Lung (tissue), 12 donors: ENCODE results near the gene CKAP5. TPM values are rescaled to one million over a fixed set of nuclear protein-coding genes. Genes with fewer than 3 reads are reported as not detected.
A peak's percentile ranks its signal among the peaks of the same experiment; 100 is the strongest.
"Not testable (repeated sequence)": the region's sequence is repeated elsewhere in the genome, so short reads cannot be mapped to it uniquely, and the experiment has no call there.

Experiments
- ATAC-seq: fragments of 200-7000 bp; cut with Tn5 transposase; one replicate; pipeline ENCODE4 v1.9.1; 2020; ENCODE audit warnings: moderate number of reproducible peaks; ENCODE audit not compliant: insufficient read depth, low FRiP score
- DNase-seq, 3 donors: peaks; one replicate each; pipeline ENCODE4 v3.0.0-alpha.2; 2013 to 2017
- H3K27ac ChIP-seq, 2 donors: one replicate each; pipeline ENCODE4 v1.5.1; 2013; ENCODE audit warnings: mild to moderate bottlenecking in 2 of 2, moderate library complexity in 2 of 2, control low read depth in 1 of 2, inconsistent platforms in 1 of 2, low read depth in 1 of 2, low read length in 1 of 2
- H3K27me3 ChIP-seq, 3 donors: one replicate each; pipeline ENCODE4 v1.5.1; 2013; ENCODE audit warnings: low read length in 2 of 3; ENCODE audit not compliant: control insufficient read depth in 3 of 3, insufficient read depth in 3 of 3
- H3K36me3 ChIP-seq, 4 donors: one replicate each; pipeline ENCODE4 v1.5.1; 2013; ENCODE audit warnings: low read length in 4 of 4, mild to moderate bottlenecking in 1 of 4, moderate library complexity in 1 of 4; ENCODE audit not compliant: control insufficient read depth in 4 of 4, insufficient read depth in 4 of 4
- H3K4me1 ChIP-seq, 5 donors: one replicate each; pipeline ENCODE4 v1.5.1; 2013; ENCODE audit warnings: low read length in 5 of 5, mild to moderate bottlenecking in 2 of 5, moderate library complexity in 1 of 5; ENCODE audit not compliant: control insufficient read depth in 5 of 5, insufficient read depth in 5 of 5
- H3K4me3 ChIP-seq: one replicate; pipeline ENCODE4 v1.5.1; 2013; ENCODE audit warnings: mild to moderate bottlenecking, control low read depth, moderate library complexity
- H3K9ac ChIP-seq, 2 donors: one replicate each; pipeline ENCODE4 v1.5.1; 2013; ENCODE audit warnings: low read length in 2 of 2, control low read depth in 1 of 2; ENCODE audit not compliant: insufficient read depth in 1 of 2
- H3K9me3 ChIP-seq, 4 donors: one replicate each; pipeline ENCODE4 v1.5.1; 2013; ENCODE audit warnings: low read length in 3 of 4, mild to moderate bottlenecking in 1 of 4, moderate library complexity in 1 of 4; ENCODE audit not compliant: control insufficient read depth in 4 of 4, insufficient read depth in 3 of 4
- WGBS, 2 donors: extraction: QIAGEN DNeasy Blood & Tissue Kit; methylation state at CpG; one replicate each; pipeline ENCODE4 v1.1.7; 2013; 5-methylcytosine and 5-hydroxymethylcytosine counted together
- polyA plus RNA-seq, 2 donors: library from polyadenylated mRNA; stranded (reverse); fragments of 200-250 nt; gene quantifications; one replicate each; pipeline ENCODE4 v1.2.1, GENCODE V29; 2013
- total RNA-seq, 2 donors: library from RNA; depleted of rRNA in 1 of 2; stranded (reverse); fragments of >200 nt in 1 of 2; gene quantifications; one replicate each; pipeline ENCODE4 v1.2.1, GENCODE V29; 2014 to 2021
- TF ChIP-seq, protein P1 (sequence below): IDR thresholded peaks from 2 replicates; pipeline ENCODE4 v1.5.1; 2012; ENCODE audit warnings: mild to moderate bottlenecking; ENCODE audit errors: control extremely low read depth, extremely low read depth
- donor health status: control.
- donor health status: control.
- donor health status: Bipolar disorder and iron deficiency.
- donor health status: healthy.
- donor health status: DM: yes; HTN: yes; CAD: no.

Gene CKAP5
- total and polyA plus RNA-seq, 4 donors: 5.7 to 76.7 (median 32.2) TPM

- no peak for DNase-seq
- TF ChIP-seq, protein P1, sequence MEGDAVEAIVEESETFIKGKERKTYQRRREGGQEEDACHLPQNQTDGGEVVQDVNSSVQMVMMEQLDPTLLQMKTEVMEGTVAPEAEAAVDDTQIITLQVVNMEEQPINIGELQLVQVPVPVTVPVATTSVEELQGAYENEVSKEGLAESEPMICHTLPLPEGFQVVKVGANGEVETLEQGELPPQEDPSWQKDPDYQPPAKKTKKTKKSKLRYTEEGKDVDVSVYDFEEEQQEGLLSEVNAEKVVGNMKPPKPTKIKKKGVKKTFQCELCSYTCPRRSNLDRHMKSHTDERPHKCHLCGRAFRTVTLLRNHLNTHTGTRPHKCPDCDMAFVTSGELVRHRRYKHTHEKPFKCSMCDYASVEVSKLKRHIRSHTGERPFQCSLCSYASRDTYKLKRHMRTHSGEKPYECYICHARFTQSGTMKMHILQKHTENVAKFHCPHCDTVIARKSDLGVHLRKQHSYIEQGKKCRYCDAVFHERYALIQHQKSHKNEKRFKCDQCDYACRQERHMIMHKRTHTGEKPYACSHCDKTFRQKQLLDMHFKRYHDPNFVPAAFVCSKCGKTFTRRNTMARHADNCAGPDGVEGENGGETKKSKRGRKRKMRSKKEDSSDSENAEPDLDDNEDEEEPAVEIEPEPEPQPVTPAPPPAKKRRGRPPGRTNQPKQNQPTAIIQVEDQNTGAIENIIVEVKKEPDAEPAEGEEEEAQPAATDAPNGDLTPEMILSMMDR: no peak
- H3K27me3 ChIP-seq: no peaks in the 10 kb centered on the region
- 93 to 94% methylated on average over 7 of the region's 7 CpGs for WGBS, 2 donors
- peaks cover 0 to under 1% (median 0%) of the 10 kb centered on the region in 5 donors for H3K4me1 ChIP-seq
- H3K9ac ChIP-seq: no peak overlapping the region
- H3K4me3 ChIP-seq: no peak overlapping the region
- H3K9me3 ChIP-seq: no peaks in the 10 kb centered on the region
- H3K36me3 ChIP-seq: no peaks in the 10 kb centered on the region
- no peak for ATAC-seq
- H3K27ac ChIP-seq: no peak overlapping the region
These were observed 133.1 kb downstream of the CKAP5 start for GRCh38 chr11:46712874-46713576.

- peaks cover 0 to 6% (median 2%) of the 10 kb centered on the region in 4 donors for H3K36me3 ChIP-seq
- ATAC-seq: no peak
- DNase-seq: no peak
- no peaks in the 10 kb centered on the region for H3K9me3 ChIP-seq
- no peak overlapping the region for H3K4me3 ChIP-seq
- H3K27ac ChIP-seq: peak overlapping the region; percentile 43 to 91
- WGBS, 2 donors: 83 to 92% methylated on average over 5 of the region's 5 CpGs
- no peaks in the 10 kb centered on the region for H3K27me3 ChIP-seq
- H3K9ac ChIP-seq: no peak overlapping the region
- H3K4me1 ChIP-seq: no peaks in the 10 kb centered on the region
- TF ChIP-seq, protein P1: no peak
These were observed 134.8 kb downstream of the CKAP5 start for GRCh38 chr11:46711303-46711702.

DNA sequence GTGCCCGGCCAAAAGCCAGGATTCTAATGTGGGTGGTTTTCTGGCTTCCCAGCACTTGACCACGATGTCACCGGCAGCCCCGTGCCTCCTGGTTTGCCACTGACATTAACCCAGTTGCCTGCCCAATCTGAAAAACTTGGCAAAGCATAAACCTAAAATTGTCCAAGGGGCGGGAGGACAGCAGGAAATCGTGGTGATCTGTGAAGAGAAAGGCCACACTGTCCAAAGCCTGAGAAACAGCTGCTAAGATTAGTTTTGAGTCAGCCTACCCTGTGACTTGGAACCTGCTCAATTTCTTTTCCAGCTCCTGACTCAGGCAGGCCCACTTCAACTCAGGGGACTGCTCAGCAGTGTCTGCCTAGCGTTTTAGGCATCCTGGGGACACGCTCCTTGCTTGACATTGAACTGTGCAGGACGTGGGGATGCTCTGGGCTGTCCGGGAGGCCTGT lies 135.2 kb downstream of the CKAP5 start:
- H3K36me3 ChIP-seq: peaks cover 2 to 9% (median 3%) of the 10 kb centered on the region in 4 donors
- TF ChIP-seq, protein P1: no peak
- peak overlapping the region; percentile 43 to 91 for H3K27ac ChIP-seq
- ATAC-seq: peak; percentile 58
- 76 to 88% methylated on average over 10 of the region's 10 CpGs for WGBS, 2 donors
- H3K4me1 ChIP-seq: no peaks in the 10 kb centered on the region
- no peak overlapping the region for H3K9ac ChIP-seq
- H3K9me3 ChIP-seq: no peaks in the 10 kb centered on the region
- no peak overlapping the region for H3K4me3 ChIP-seq
- no peaks in the 10 kb centered on the region for H3K27me3 ChIP-seq
- peak in 1 of 3 donors; percentile 7 for DNase-seq

GRCh38 chr11:46709351-46709750 lies 136.7 kb downstream of the CKAP5 start:
- not testable (repeated sequence) for H3K4me3 ChIP-seq, H3K4me1 ChIP-seq, H3K27me3 ChIP-seq, H3K9me3 ChIP-seq, H3K9ac ChIP-seq, ATAC-seq, DNase-seq
- peaks cover 8 to 24% (median 12%) of the 10 kb centered on the region in 4 donors for H3K36me3 ChIP-seq
- H3K27ac ChIP-seq: peak overlapping the region in 1 of 2 donors; percentile 91
- WGBS, 2 donors: 92 to 97% methylated on average over 9 of the region's 9 CpGs
